IMR-90 (cell line): ENCODE data around the gene FEN1. TPM values are rescaled to one million over a fixed set of nuclear protein-coding genes. Genes with fewer than 3 reads are reported as not detected.

Experiments used
- ATAC-seq: fragments of 200-7000 bp; cut with Tn5 transposase; 2 replicates; pipeline ENCODE4 v1.9.1; 2020; ENCODE audit warnings: low read depth, mild to moderate bottlenecking, moderate library complexity
- BruUV-seq: library from RNA; stranded (reverse); fragments of 400-500 nt; replicated peaks from 2 replicates; lab custom pipeline; 2021; lab: Mats Ljungman, UMichigan
- CTCF ChIA-PET: fragments of 300-600 bp; formaldehyde crosslinking; extraction: SDS; loops from one replicate; lab custom pipeline; 2021; ENCODE audit warnings: antibody characterized with exemption; lab: Yijun Ruan, JAX
- POLR2A ChIA-PET: fragments of 300-600 bp; sonication (Branson Sonifier 250); formaldehyde crosslinking; loops from one replicate; lab custom pipeline; 2022; ENCODE audit warnings: antibody characterized with exemption; ENCODE audit not compliant: unreplicated experiment; lab: Charles Lee
- DNase-seq: peaks from one replicate; pipeline ENCODE4 v3.0.0; 2013
- H2AFZ ChIP-seq: replicated peaks from 2 replicates; pipeline ENCODE3; 2013; ENCODE audit warnings: low read length, mild to moderate bottlenecking; ENCODE audit not compliant: poor library complexity
- H2AK5ac ChIP-seq: 2 replicates; pipeline ENCODE4 v1.6.1; 2013; ENCODE audit warnings: low read depth, low read length, inconsistent platforms
- H2AK9ac ChIP-seq: replicated peaks from 2 replicates; pipeline ENCODE3; 2013; ENCODE audit warnings: mild to moderate bottlenecking, low read depth, low read length, moderate library complexity; ENCODE audit not compliant: poor library complexity
- H2BK120ac ChIP-seq: 2 replicates; pipeline ENCODE4 v1.6.1; 2013; ENCODE audit warnings: low read depth, low read length, inconsistent platforms
- H2BK15ac ChIP-seq: 3 replicates; pipeline ENCODE4 v1.6.1; 2013; ENCODE audit warnings: low read depth, low read length, inconsistent platforms
- H2BK20ac ChIP-seq: 2 replicates; pipeline ENCODE4 v1.6.1; 2013; ENCODE audit warnings: low read depth, mild to moderate bottlenecking, inconsistent platforms, low read length, moderate library complexity
- H2BK5ac ChIP-seq: 2 replicates; pipeline ENCODE4 v1.6.1; 2013; ENCODE audit warnings: mild to moderate bottlenecking, low read depth, low read length, inconsistent platforms; ENCODE audit not compliant: poor library complexity, severe bottlenecking
- H3K14ac ChIP-seq: replicated peaks from 2 replicates; pipeline ENCODE4 v1.6.1; 2013; ENCODE audit warnings: low read depth, low read length, inconsistent platforms
- H3K18ac ChIP-seq: 2 replicates; pipeline ENCODE4 v1.6.1; 2013; ENCODE audit warnings: low read depth, low read length, control low read depth
- H3K23ac ChIP-seq: 2 replicates; pipeline ENCODE4 v1.6.1; 2013; ENCODE audit warnings: low read depth, low read length, inconsistent platforms
- H3K27ac ChIP-seq: 2 replicates; pipeline ENCODE4 v1.5.1; 2013; ENCODE audit warnings: mild to moderate bottlenecking, control low read depth, low read length; ENCODE audit not compliant: insufficient read depth
- H3K27me3 ChIP-seq: 2 replicates; pipeline ENCODE4 v1.6.1; 2013; ENCODE audit warnings: low read length; ENCODE audit not compliant: control insufficient read depth, insufficient read depth
- H3K36me3 ChIP-seq: 2 replicates; pipeline ENCODE4 v1.6.1; 2013; ENCODE audit warnings: low read length, mixed read lengths; ENCODE audit not compliant: control insufficient read depth, insufficient read depth
- H3K4ac ChIP-seq: 2 replicates; pipeline ENCODE4 v1.6.1; 2013; ENCODE audit warnings: low read depth, low read length, inconsistent platforms
- H3K4me1 ChIP-seq: 2 replicates; pipeline ENCODE4 v1.6.1; 2013; ENCODE audit warnings: low read length, mixed read lengths; ENCODE audit not compliant: control insufficient read depth, insufficient read depth
- H3K4me2 ChIP-seq: 2 replicates; pipeline ENCODE4 v1.6.1; 2013; ENCODE audit warnings: low read depth, mild to moderate bottlenecking, control low read depth, low read length, moderate library complexity
- H3K4me3 ChIP-seq: 2 replicates; pipeline ENCODE4 v1.5.1; 2013; ENCODE audit warnings: low read depth, mild to moderate bottlenecking, control low read depth, low read length, moderate library complexity; ENCODE audit not compliant: insufficient read depth
- H3K56ac ChIP-seq: 2 replicates; pipeline ENCODE4 v1.6.1; 2013; ENCODE audit warnings: low read length, inconsistent platforms; ENCODE audit not compliant: insufficient read depth; ENCODE audit errors: extremely low read depth
- H3K79me1 ChIP-seq, 2 experiments: 2 replicates each; pipeline ENCODE4 v1.6.1; 2013; ENCODE audit warnings: low read length in 2 of 2, inconsistent platforms in 1 of 2, low read depth in 1 of 2
- H3K9ac ChIP-seq: 2 replicates; pipeline ENCODE4 v1.6.1; 2013; ENCODE audit warnings: low read depth, low read length, control low read depth
- H3K9me1 ChIP-seq: 2 replicates; pipeline ENCODE4 v1.6.1; 2013; ENCODE audit warnings: low read length, inconsistent platforms; ENCODE audit not compliant: insufficient read depth
- H3K9me3 ChIP-seq: 2 replicates; pipeline ENCODE4 v1.6.1; 2013; ENCODE audit warnings: low read length; ENCODE audit not compliant: control insufficient read depth, insufficient read depth
- H4K20me1 ChIP-seq: 2 replicates; pipeline ENCODE4 v1.6.1; 2013; ENCODE audit warnings: low read length, inconsistent platforms; ENCODE audit not compliant: insufficient read depth
- H4K5ac ChIP-seq: 2 replicates; pipeline ENCODE4 v1.6.1; 2013; ENCODE audit warnings: mild to moderate bottlenecking, low read depth, low read length, control low read depth
- H4K8ac ChIP-seq, 2 experiments: 2 replicates each; pipeline ENCODE4 v1.6.1; 2013; ENCODE audit warnings: low read depth in 2 of 2, low read length in 2 of 2, control low read depth in 1 of 2, inconsistent platforms in 1 of 2
- H4K91ac ChIP-seq: 2 replicates; pipeline ENCODE4 v1.6.1; 2013; ENCODE audit warnings: low read depth, low read length, inconsistent platforms; ENCODE audit not compliant: insufficient read depth
- CHD1 ChIP-seq: IDR thresholded peaks from 2 replicates; pipeline ENCODE4 v1.6.1; 2012; ENCODE audit warnings: low read depth, low read length, improper control_type of control experiment
- CTCF ChIP-seq: conservative IDR thresholded peaks from 2 replicates; pipeline ENCODE4 v1.5.1; 2012; ENCODE audit warnings: mild to moderate bottlenecking, low read depth, low read length, improper control_type of control experiment
- ELK1 ChIP-seq: fragments of 150-350 bp; IDR thresholded peaks from 2 replicates; pipeline ENCODE4 v1.6.1; 2016; ENCODE audit warnings: low read depth, mild to moderate bottlenecking, low read length, moderate library complexity, borderline replicate concordance
- MAFK ChIP-seq: IDR thresholded peaks from 2 replicates; pipeline ENCODE4 v1.6.1; 2012; ENCODE audit warnings: low read depth, low read length, improper control_type of control experiment
- NFE2L2 ChIP-seq: fragments of 150-350 bp; IDR thresholded peaks from 2 replicates; pipeline ENCODE4 v1.6.1; 2016; ENCODE audit warnings: low read depth, mild to moderate bottlenecking, low read length
- RCOR1 ChIP-seq: IDR thresholded peaks from 2 replicates; pipeline ENCODE4 v1.6.1; 2012; ENCODE audit warnings: mild to moderate bottlenecking, low read length, improper control_type of control experiment; ENCODE audit not compliant: insufficient replicate concordance
- WGBS, 2 experiments: methylation state at CpG; one replicate each; pipeline versions ENCODE4 v1.1.5 to v1.1.7; 2013; ENCODE audit warnings: missing lambda C conversion rate in 2 of 2; ENCODE audit not compliant: insufficient read length in 1 of 2; ENCODE audit errors: extremely low coverage in 2 of 2; 5-methylcytosine and 5-hydroxymethylcytosine counted together
- dilution Hi-C: fragments of 300-500 bp; cut with HindIII; formaldehyde crosslinking; loops from one replicate; pipeline ENCODE4 v1.14.3; 2018; ENCODE audit warnings: low sequenced_read_pairs; ENCODE audit not compliant: unreplicated experiment
- in situ Hi-C: fragments of 300-500 bp; cut with MboI; formaldehyde crosslinking; loops from 3 replicates; pipeline ENCODE4 v1.14.3; 2019; ENCODE audit warnings: low sequenced_read_pairs, inconsistent platforms, mixed read lengths
- intact Hi-C: fragments of 100-400 bp; cut with micrococcal nuclease; formaldehyde crosslinking; loops from 2 replicates; pipeline ENCODE4 v1.10.0; 2022
- polyA plus RNA-seq, 3 experiments: library from polyadenylated mRNA; depleted of rRNA; stranded (reverse); fragments of >200 nt; gene quantifications; 2 replicates each; pipeline ENCODE4 v1.2.3, GENCODE V29; 2012; ENCODE audit warnings: low replicate concordance in 1 of 3
- total RNA-seq: library from RNA; depleted of rRNA; stranded (reverse); fragments of >200 nt; gene quantifications from 2 replicates; pipeline ENCODE4 v1.2.3, GENCODE V29; 2012

Gene FEN1
- total and polyA plus RNA-seq, 2 of the 4 experiments (the other 2 are of a cell fraction): 23.0 to 41.9 TPM

GRCh38 chr11:61779666-61780525 is 12.8 kb upstream of the FEN1 start:
- Histone ChIP-seq H2BK20ac (no peak overlapping the region), H3K9me3 (no peaks in the 10 kb centered on the region), H3K27ac (no peak overlapping the region), H4K91ac (no peak overlapping the region), H2AFZ (no peak overlapping the region), H2BK15ac (no peak overlapping the region), H3K14ac (no peak overlapping the region), H2BK5ac (no peak overlapping the region), H3K4me2 (no peak overlapping the region), H3K18ac (no peak overlapping the region), H3K9me1 (no peaks in the 10 kb centered on the region; the same call in 1 of the 2 replicates), H4K5ac (no peak overlapping the region), H3K4me3 (no peak overlapping the region), H3K4ac (no peak overlapping the region), H2AK5ac (no peak overlapping the region), H2BK120ac (no peak overlapping the region), H3K9ac (no peak overlapping the region), H3K4me1 (peaks cover 3% of the 10 kb centered on the region; the same call in 1 of the 2 replicates), H3K27me3 (no peaks in the 10 kb centered on the region), H4K8ac (no peak overlapping the region), H4K20me1 (no peaks in the 10 kb centered on the region), H3K79me1 (no peaks in the 10 kb centered on the region), H2AK9ac (peak overlapping the region; percentile 69), H3K36me3 (peaks cover 12% of the 10 kb centered on the region), H3K23ac (no peak overlapping the region), H3K56ac (no peak overlapping the region)
- no TSS peak for BruUV-seq
- ATAC-seq: no peak
- TF ChIP-seq CTCF: no peak
- no peak for TF ChIP-seq CHD1
- no peak for TF ChIP-seq ELK1
- no peak for TF ChIP-seq NFE2L2
- no peak for TF ChIP-seq RCOR1
- no peak for TF ChIP-seq MAFK
- CTCF ChIA-PET: interaction anchor here (0.7 to 1.2 kb wide), 2 partner anchors 32 to 33 kb away, joined by 3 to 5 read pairs; no protein-coding TSS in a partner anchor
- 94% methylated on average over 9 of the region's 14 CpGs; no CpG with 5 or more reads in 1 of the 2 experiments for WGBS, 2 experiments
- POLR2A ChIA-PET: interaction anchor here (0.6 kb wide), 1 partner anchor 795 kb away, joined by 11 read pairs; no protein-coding TSS in a partner anchor
- in situ Hi-C loops (no loop called here), dilution Hi-C loops (no loop called here), intact Hi-C loops (no loop called here)
- DNase-seq: no peak
